HepG2 (cell line): ENCODE results near the gene TICAM2. TPM values are rescaled to one million over a fixed set of nuclear protein-coding genes. Genes with fewer than 3 reads are reported as not detected.

Experiments used
- ELF3 ChIP-seq: IDR thresholded peaks from 2 replicates; pipeline ENCODE4 v1.6.1; 2016; ENCODE audit warnings: missing genetic modification reagents, missing compliant biosample characterization
- FOSL2 ChIP-seq: sonication (generic); formaldehyde crosslinking; IDR thresholded peaks from 2 replicates; pipeline ENCODE4 v1.4.0; 2020; ENCODE audit warnings: missing genetic modification reagents
- FOXM1 ChIP-seq: sonication (generic); formaldehyde crosslinking; IDR thresholded peaks from 2 replicates; pipeline ENCODE4 v1.5.0; 2020; ENCODE audit warnings: missing genetic modification reagents
- GATAD1 ChIP-seq: IDR thresholded peaks from 2 replicates; pipeline ENCODE4 v1.6.1; 2016; ENCODE audit warnings: missing genetic modification reagents, missing compliant biosample characterization
- GLI4 ChIP-seq: sonication (generic); formaldehyde crosslinking; IDR thresholded peaks from 2 replicates; pipeline ENCODE4 v1.5.1; 2020; ENCODE audit warnings: missing genetic modification reagents, mild to moderate bottlenecking, moderate library complexity, borderline replicate concordance
- MXD4 ChIP-seq: IDR thresholded peaks from 2 replicates; pipeline ENCODE4 v1.6.1; 2016; ENCODE audit warnings: mild to moderate bottlenecking, missing biosample characterization, missing genetic modification reagents
- MYC ChIP-seq: sonication (generic); formaldehyde crosslinking; IDR thresholded peaks from 2 replicates; pipeline ENCODE4 v1.9.0; 2021; ENCODE audit warnings: missing genetic modification reagents, borderline replicate concordance
- PHF21A ChIP-seq: sonication (generic); formaldehyde crosslinking; IDR thresholded peaks from 2 replicates; pipeline ENCODE4 v1.5.0; 2020; ENCODE audit warnings: mild to moderate bottlenecking, missing genetic modification reagents
- PHF8 ChIP-seq: sonication (generic); formaldehyde crosslinking; IDR thresholded peaks from 2 replicates; pipeline ENCODE4 v1.5.0; 2020; ENCODE audit warnings: missing genetic modification reagents
- POLR2A ChIP-seq, 2 experiments: IDR thresholded peaks; 2 replicates each; pipeline ENCODE4 v1.6.1; 2011; ENCODE audit warnings: low read depth in 2 of 2, low read length in 2 of 2, mild to moderate bottlenecking in 1 of 2, moderate library complexity in 1 of 2; ENCODE audit not compliant: insufficient read depth in 1 of 2
- SALL1 ChIP-seq: sonication (generic); formaldehyde crosslinking; IDR thresholded peaks from 2 replicates; pipeline ENCODE4 v1.8.0; 2022; ENCODE audit warnings: mild to moderate bottlenecking, missing genetic modification reagents
- U2AF2 ChIP-seq: fragments of 200-400 bp; formaldehyde crosslinking; IDR thresholded peaks from 2 replicates; pipeline ENCODE4 v1.6.1; 2017; ENCODE audit warnings: low read depth, mild to moderate bottlenecking, low read length
- YEATS2 ChIP-seq: sonication (generic); formaldehyde crosslinking; IDR thresholded peaks from 2 replicates; pipeline ENCODE4 v1.4.0; 2020; ENCODE audit warnings: missing genetic modification reagents, borderline replicate concordance
- ZMYM4 ChIP-seq: sonication (generic); formaldehyde crosslinking; IDR thresholded peaks from 2 replicates; pipeline ENCODE4 v1.8.1; 2023; ENCODE audit warnings: mild to moderate bottlenecking, missing genetic modification reagents
- ZNF136 ChIP-seq: sonication (generic); formaldehyde crosslinking; IDR thresholded peaks from 2 replicates; pipeline ENCODE4 v1.8.1; 2022; ENCODE audit warnings: low read depth, mild to moderate bottlenecking, moderate library complexity, missing genetic modification reagents
- ZNF224 ChIP-seq: sonication (generic); formaldehyde crosslinking; IDR thresholded peaks from 2 replicates; pipeline ENCODE4 v1.5.0; 2020; ENCODE audit warnings: mild to moderate bottlenecking, missing genetic modification reagents
- ZNF235 ChIP-seq: sonication (generic); formaldehyde crosslinking; IDR thresholded peaks from 2 replicates; pipeline ENCODE4 v1.8.1; 2023; ENCODE audit warnings: mild to moderate bottlenecking, missing genetic modification reagents, borderline replicate concordance
- ZNF44 ChIP-seq: sonication (generic); formaldehyde crosslinking; IDR thresholded peaks from 2 replicates; pipeline ENCODE4 v1.5.1; 2020; ENCODE audit warnings: mild to moderate bottlenecking, missing genetic modification reagents
- ZNF572 ChIP-seq: sonication (generic); formaldehyde crosslinking; IDR thresholded peaks from 2 replicates; pipeline ENCODE4 v1.5.1; 2020; ENCODE audit warnings: mild to moderate bottlenecking, missing genetic modification reagents
- ZNF670 ChIP-seq: sonication (generic); formaldehyde crosslinking; IDR thresholded peaks from 2 replicates; pipeline ENCODE4 v1.8.0; 2022; ENCODE audit warnings: mild to moderate bottlenecking, missing genetic modification reagents, borderline replicate concordance
- ZSCAN12 ChIP-seq: sonication (generic); formaldehyde crosslinking; IDR thresholded peaks from 2 replicates; pipeline ENCODE4 v1.9.0; 2021; ENCODE audit warnings: mild to moderate bottlenecking, missing genetic modification reagents
- ZSCAN30 ChIP-seq: sonication (generic); formaldehyde crosslinking; IDR thresholded peaks from 2 replicates; pipeline ENCODE4 v1.5.0; 2020; ENCODE audit warnings: mild to moderate bottlenecking, missing genetic modification reagents
- polyA plus RNA-seq, 8 experiments: library from polyadenylated mRNA; depleted of rRNA in 3 of 8; stranded (reverse) in 7 of 8; unstranded in 1 of 8; fragments of >200 nt; fragmentation: Illumina TruSeq in 4 of 8; extraction: Trizol in 4 of 8; gene quantifications; 2 replicates each; pipeline versions ENCODE4 v1.2.1 to v1.2.3, GENCODE V29; 2011 to 2016; ENCODE audit warnings: low read depth in 4 of 8, missing spikeins in 1 of 8, mixed read lengths in 1 of 8; ENCODE audit not compliant: insufficient read depth in 1 of 8
- total RNA-seq, 5 experiments: library from RNA; depleted of rRNA; stranded (reverse); fragments of >200 nt; fragmentation: Illumina TruSeq; extraction: Trizol; gene quantifications; 2 replicates each; pipeline ENCODE4 v1.2.3, GENCODE V29; 2016; ENCODE audit warnings: low read depth in 1 of 5
- TF ChIP-seq, protein P1 (sequence below): sonication (generic); formaldehyde crosslinking; IDR thresholded peaks from 2 replicates; pipeline ENCODE4 v1.8.0; 2022; ENCODE audit warnings: missing genetic modification reagents, mild to moderate bottlenecking, moderate library complexity, borderline replicate concordance
- TF ChIP-seq, protein P2 (sequence below): IDR thresholded peaks from 2 replicates; pipeline ENCODE4 v1.6.1; 2016; ENCODE audit warnings: missing genetic modification reagents, missing compliant biosample characterization
- TF ChIP-seq, protein P3 (sequence below): sonication (generic); formaldehyde crosslinking; IDR thresholded peaks from 2 replicates; pipeline ENCODE4 v1.4.0; 2020; ENCODE audit warnings: low read depth, mild to moderate bottlenecking, missing genetic modification reagents
- TF ChIP-seq, protein P4 (sequence below): sonication (generic); formaldehyde crosslinking; IDR thresholded peaks from 2 replicates; pipeline ENCODE4 v1.4.0; 2020; ENCODE audit warnings: missing genetic modification reagents
- TF ChIP-seq, protein P5 (sequence below): sonication (generic); formaldehyde crosslinking; IDR thresholded peaks from 2 replicates; pipeline ENCODE4 v1.4.0; 2020; ENCODE audit warnings: missing genetic modification reagents, borderline replicate concordance

TICAM2 gene
- total and polyA plus RNA-seq, 2 of the 13 experiments (the other 11 are each of a cell fraction or from before 2014, with no cell fraction given) = 0.04 TPM; not detected in 1

DNA sequence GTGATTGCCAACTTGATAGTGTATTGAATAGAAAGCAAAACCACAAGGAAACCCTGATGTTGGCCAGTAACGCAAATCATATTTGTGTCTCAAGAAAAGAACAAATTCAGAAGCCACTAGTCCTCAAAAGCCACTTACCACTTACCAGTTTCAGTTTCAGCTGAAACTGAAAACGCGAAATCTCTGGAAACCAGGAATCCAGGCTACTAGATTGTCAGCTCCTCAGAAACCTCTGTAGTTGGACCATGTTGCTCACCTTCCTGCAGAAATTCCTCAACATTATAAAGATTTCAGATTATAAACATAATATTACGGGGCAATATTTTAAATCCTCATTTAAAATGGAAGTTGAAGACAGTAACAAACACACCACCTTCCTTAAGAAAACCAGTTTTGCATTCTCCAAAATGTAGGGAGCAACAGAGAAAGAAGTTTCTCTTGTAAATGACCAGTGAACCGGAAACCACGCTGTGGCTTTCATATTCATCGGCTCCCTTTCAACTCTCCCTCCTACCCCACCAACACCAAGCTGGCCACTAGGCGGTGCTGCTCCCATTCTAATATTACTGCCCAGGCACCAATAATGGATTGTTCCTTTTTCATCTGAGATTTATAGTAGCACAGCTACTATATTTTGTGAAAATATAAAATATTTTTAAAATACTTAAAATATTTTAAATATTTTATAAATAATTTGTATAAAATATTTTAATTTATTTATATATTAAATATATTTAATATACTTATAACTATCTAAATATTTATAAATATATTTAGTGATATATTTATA, 32.3 kb upstream of the TICAM2 start (continued):
- TF ChIP-seq, protein P1, sequence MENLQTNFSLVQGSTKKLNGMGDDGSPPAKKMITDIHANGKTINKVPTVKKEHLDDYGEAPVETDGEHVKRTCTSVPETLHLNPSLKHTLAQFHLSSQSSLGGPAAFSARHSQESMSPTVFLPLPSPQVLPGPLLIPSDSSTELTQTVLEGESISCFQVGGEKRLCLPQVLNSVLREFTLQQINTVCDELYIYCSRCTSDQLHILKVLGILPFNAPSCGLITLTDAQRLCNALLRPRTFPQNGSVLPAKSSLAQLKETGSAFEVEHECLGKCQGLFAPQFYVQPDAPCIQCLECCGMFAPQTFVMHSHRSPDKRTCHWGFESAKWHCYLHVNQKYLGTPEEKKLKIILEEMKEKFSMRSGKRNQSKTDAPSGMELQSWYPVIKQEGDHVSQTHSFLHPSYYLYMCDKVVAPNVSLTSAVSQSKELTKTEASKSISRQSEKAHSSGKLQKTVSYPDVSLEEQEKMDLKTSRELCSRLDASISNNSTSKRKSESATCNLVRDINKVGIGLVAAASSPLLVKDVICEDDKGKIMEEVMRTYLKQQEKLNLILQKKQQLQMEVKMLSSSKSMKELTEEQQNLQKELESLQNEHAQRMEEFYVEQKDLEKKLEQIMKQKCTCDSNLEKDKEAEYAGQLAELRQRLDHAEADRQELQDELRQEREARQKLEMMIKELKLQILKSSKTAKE (CRISPR knock-in tag) = no peak
- no peak for TF ChIP-seq ZSCAN12 (CRISPR knock-in tag)
- peak; percentile 32; the same call in 1 of the 2 replicates for TF ChIP-seq YEATS2 (CRISPR knock-in tag)
- TF ChIP-seq ZNF44 = no peak
- no peak for TF ChIP-seq ZNF670 (CRISPR knock-in tag)
- TF ChIP-seq FOXM1 (CRISPR knock-in tag) = no peak
- TF ChIP-seq, protein P2, sequence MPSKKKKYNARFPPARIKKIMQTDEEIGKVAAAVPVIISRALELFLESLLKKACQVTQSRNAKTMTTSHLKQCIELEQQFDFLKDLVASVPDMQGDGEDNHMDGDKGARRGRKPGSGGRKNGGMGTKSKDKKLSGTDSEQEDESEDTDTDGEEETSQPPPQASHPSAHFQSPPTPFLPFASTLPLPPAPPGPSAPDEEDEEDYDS = peak; percentile 44; the same call in 1 of the 2 replicates
- no peak for TF ChIP-seq ZSCAN30 (CRISPR knock-in tag)
- TF ChIP-seq ZNF136 = no peak
- peak; percentile 48 for TF ChIP-seq SALL1 (CRISPR knock-in tag)
- TF ChIP-seq MXD4 = peak; percentile 37; the same call in 1 of the 2 replicates
- TF ChIP-seq GLI4 (CRISPR knock-in tag) = no peak
- peak; percentile 60 for TF ChIP-seq ZMYM4 (CRISPR knock-in tag)
- TF ChIP-seq FOSL2 (CRISPR knock-in tag) = peak; percentile 28; the same call in 1 of the 2 replicates
- TF ChIP-seq ELF3 (CRISPR knock-in tag) = peak; percentile 68
- TF ChIP-seq, protein P3, sequence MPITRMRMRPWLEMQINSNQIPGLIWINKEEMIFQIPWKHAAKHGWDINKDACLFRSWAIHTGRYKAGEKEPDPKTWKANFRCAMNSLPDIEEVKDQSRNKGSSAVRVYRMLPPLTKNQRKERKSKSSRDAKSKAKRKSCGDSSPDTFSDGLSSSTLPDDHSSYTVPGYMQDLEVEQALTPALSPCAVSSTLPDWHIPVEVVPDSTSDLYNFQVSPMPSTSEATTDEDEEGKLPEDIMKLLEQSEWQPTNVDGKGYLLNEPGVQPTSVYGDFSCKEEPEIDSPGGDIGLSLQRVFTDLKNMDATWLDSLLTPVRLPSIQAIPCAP (CRISPR knock-in tag) = no peak
- TF ChIP-seq, protein P4, sequence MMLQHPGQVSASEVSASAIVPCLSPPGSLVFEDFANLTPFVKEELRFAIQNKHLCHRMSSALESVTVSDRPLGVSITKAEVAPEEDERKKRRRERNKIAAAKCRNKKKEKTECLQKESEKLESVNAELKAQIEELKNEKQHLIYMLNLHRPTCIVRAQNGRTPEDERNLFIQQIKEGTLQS (CRISPR knock-in tag) = no peak
- TF ChIP-seq ZNF235 (CRISPR knock-in tag) = no peak
- no peak for TF ChIP-seq U2AF2
- TF ChIP-seq POLR2A (IDR thresholded peaks at IDR 0.05; ENCODE audit: insufficient read depth in 1 of 2, low read depth in 2 of 2, low read length in 2 of 2) = peak; percentile 23 to 41; a peak in 1 of 4 replicates
- TF ChIP-seq PHF8 (CRISPR knock-in tag) = peak; percentile 34; the same call in 1 of the 2 replicates
- TF ChIP-seq PHF21A (CRISPR knock-in tag) = no peak
- no peak for TF ChIP-seq ZNF224 (CRISPR knock-in tag)
- TF ChIP-seq ZNF572 (CRISPR knock-in tag) = no peak
- TF ChIP-seq GATAD1 (CRISPR knock-in tag) = peak; percentile 60; the same call in 1 of the 2 replicates
- TF ChIP-seq, protein P5, sequence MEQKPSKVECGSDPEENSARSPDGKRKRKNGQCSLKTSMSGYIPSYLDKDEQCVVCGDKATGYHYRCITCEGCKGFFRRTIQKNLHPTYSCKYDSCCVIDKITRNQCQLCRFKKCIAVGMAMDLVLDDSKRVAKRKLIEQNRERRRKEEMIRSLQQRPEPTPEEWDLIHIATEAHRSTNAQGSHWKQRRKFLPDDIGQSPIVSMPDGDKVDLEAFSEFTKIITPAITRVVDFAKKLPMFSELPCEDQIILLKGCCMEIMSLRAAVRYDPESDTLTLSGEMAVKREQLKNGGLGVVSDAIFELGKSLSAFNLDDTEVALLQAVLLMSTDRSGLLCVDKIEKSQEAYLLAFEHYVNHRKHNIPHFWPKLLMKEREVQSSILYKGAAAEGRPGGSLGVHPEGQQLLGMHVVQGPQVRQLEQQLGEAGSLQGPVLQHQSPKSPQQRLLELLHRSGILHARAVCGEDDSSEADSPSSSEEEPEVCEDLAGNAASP = no peak
- no peak for TF ChIP-seq MYC (CRISPR knock-in tag)
